Caco-2 (cell line): ENCODE data around the gene ZNF215. TPM values are rescaled to one million over a fixed set of nuclear protein-coding genes. Genes with fewer than 3 reads are reported as not detected.

Experiments used
- BruUV-seq: library from RNA; stranded (reverse); fragments of 400-500 nt; replicated peaks from 2 replicates; lab custom pipeline; 2021; lab: Mats Ljungman, UMichigan
- CTCF ChIA-PET: fragments of 300-600 bp; sonication (Branson Sonifier 250); formaldehyde crosslinking; loops from one replicate; lab custom pipeline; 2022; ENCODE audit warnings: antibody characterized with exemption; lab: Charles Lee
- POLR2A ChIA-PET: fragments of 300-600 bp; sonication (Branson Sonifier 250); formaldehyde crosslinking; loops from one replicate; lab custom pipeline; 2022; ENCODE audit warnings: antibody characterized with exemption; lab: Charles Lee
- DNase-seq, 2 experiments: peaks; one replicate each; pipeline versions ENCODE4 v3.0.0 to v3.0.0-alpha.2; 2020 to 2022
- H3K27me3 ChIP-seq: replicated peaks from 2 replicates; pipeline ENCODE4 v1.6.0; 2011; ENCODE audit warnings: low read length; ENCODE audit not compliant: control insufficient read depth, insufficient read depth
- H3K36me3 ChIP-seq: 2 replicates; pipeline ENCODE4 v1.5.1; 2011; ENCODE audit warnings: low read length; ENCODE audit not compliant: control insufficient read depth, insufficient read depth
- H3K4me1 ChIP-seq: fragments of 250-450 bp; sonication (Bioruptor Pico); 2 replicates; pipeline ENCODE4 v1.5.1; 2020; ENCODE audit warnings: mild to moderate bottlenecking
- H3K4me3 ChIP-seq: 2 replicates; pipeline ENCODE4 v1.5.1; 2011; ENCODE audit warnings: low read depth, mild to moderate bottlenecking, control low read depth, low read length
- H3K9me3 ChIP-seq: fragments of 250-450 bp; sonication (Bioruptor Pico); 2 replicates; pipeline ENCODE4 v1.5.1; 2020; ENCODE audit warnings: mild to moderate bottlenecking, moderate library complexity
- H3K27ac Mint-ChIP-seq: one replicate; pipeline ENCODE4 v1.8.0; 2022; ENCODE audit warnings: mixed read lengths; ENCODE audit not compliant: unreplicated experiment
- H3K27me3 Mint-ChIP-seq: one replicate; pipeline ENCODE4 v1.8.0; 2022; ENCODE audit warnings: mixed read lengths; ENCODE audit not compliant: insufficient read depth, unreplicated experiment
- H3K36me3 Mint-ChIP-seq: one replicate; pipeline ENCODE4 v1.8.0; 2022; ENCODE audit warnings: mild to moderate bottlenecking, mixed read lengths; ENCODE audit not compliant: insufficient read depth, unreplicated experiment
- H3K4me1 Mint-ChIP-seq: one replicate; pipeline ENCODE4 v1.8.0; 2022; ENCODE audit warnings: low read depth, mixed read lengths; ENCODE audit not compliant: unreplicated experiment
- H3K4me3 Mint-ChIP-seq: one replicate; pipeline ENCODE4 v1.8.0; 2022; ENCODE audit warnings: mild to moderate bottlenecking, moderate library complexity, mixed read lengths; ENCODE audit not compliant: unreplicated experiment
- H3K9me3 Mint-ChIP-seq: one replicate; pipeline ENCODE4 v1.8.0; 2022; ENCODE audit warnings: mixed read lengths; ENCODE audit not compliant: unreplicated experiment
- intact Hi-C: fragments of 100-400 bp; cut with micrococcal nuclease; formaldehyde crosslinking; loops from one replicate; pipeline ENCODE4 v1.10.0; 2022; ENCODE audit not compliant: unreplicated experiment
- total RNA-seq: library from RNA; stranded (reverse); gene quantifications from 2 replicates; pipeline ENCODE4 v1.2.3, GENCODE V29; 2022
- TF ChIP-seq, protein P1 (sequence below), 2 experiments: fragments of 200-600 bp in 1 of 2; IDR thresholded peaks; 1 replicate in 1 of 2; 2 replicates in 1 of 2; pipeline versions ENCODE4 v1.5.1 to v1.8.0; 2011 to 2022; ENCODE audit warnings: antibody characterized with exemption in 1 of 2, control low read depth in 1 of 2, inconsistent platforms in 1 of 2, low read depth in 1 of 2, low read length in 1 of 2, mild to moderate bottlenecking in 1 of 2, moderate library complexity in 1 of 2; ENCODE audit not compliant: insufficient read depth in 1 of 2, severe bottlenecking in 1 of 2, unreplicated experiment in 1 of 2

Gene ZNF215
- total RNA-seq, 1 experiment from 2014 or later = not detected

DNA sequence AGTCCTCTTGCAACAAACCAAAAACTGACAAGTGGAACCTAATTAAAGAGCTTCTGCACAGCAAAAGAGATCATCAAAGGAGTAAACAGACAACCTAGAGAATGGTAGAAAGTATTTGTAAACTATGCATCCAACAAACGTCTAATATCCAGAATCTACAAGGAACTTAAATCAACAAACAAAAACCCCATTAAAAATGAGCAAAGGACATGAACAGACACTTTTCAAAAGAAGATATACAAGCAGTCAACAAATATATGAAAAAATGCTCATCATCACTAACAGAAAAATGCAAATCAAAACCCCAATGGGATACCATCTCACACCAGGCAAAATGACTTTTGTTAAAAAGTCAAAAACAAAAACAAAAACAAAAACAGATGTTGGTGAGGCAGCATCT is 60.3 kb downstream of the ZNF215 start:
- Mint-ChIP-seq H3K4me1 (no peaks in the 10 kb centered on the region), H3K27ac (no peak overlapping the region), H3K9me3 (no peaks in the 10 kb centered on the region), H3K4me3 (no peak overlapping the region), H3K27me3 (peaks cover 4% of the 10 kb centered on the region), H3K36me3 (no peaks in the 10 kb centered on the region)
- intact Hi-C loops = no loop called here
- CTCF ChIA-PET = no interaction called here
- H3K9me3 ChIP-seq = no peaks in the 10 kb centered on the region
- H3K36me3 ChIP-seq = no peaks in the 10 kb centered on the region
- H3K4me1 ChIP-seq = no peaks in the 10 kb centered on the region
- H3K4me3 ChIP-seq = no peak overlapping the region
- H3K27me3 ChIP-seq = no peaks in the 10 kb centered on the region
- TF ChIP-seq, protein P1, sequence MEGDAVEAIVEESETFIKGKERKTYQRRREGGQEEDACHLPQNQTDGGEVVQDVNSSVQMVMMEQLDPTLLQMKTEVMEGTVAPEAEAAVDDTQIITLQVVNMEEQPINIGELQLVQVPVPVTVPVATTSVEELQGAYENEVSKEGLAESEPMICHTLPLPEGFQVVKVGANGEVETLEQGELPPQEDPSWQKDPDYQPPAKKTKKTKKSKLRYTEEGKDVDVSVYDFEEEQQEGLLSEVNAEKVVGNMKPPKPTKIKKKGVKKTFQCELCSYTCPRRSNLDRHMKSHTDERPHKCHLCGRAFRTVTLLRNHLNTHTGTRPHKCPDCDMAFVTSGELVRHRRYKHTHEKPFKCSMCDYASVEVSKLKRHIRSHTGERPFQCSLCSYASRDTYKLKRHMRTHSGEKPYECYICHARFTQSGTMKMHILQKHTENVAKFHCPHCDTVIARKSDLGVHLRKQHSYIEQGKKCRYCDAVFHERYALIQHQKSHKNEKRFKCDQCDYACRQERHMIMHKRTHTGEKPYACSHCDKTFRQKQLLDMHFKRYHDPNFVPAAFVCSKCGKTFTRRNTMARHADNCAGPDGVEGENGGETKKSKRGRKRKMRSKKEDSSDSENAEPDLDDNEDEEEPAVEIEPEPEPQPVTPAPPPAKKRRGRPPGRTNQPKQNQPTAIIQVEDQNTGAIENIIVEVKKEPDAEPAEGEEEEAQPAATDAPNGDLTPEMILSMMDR (IDR thresholded peaks at IDR 0.05; ENCODE audit: insufficient read depth in 1 of 2, low read depth in 1 of 2, low read length in 1 of 2, severe bottlenecking in 1 of 2, unreplicated experiment in 1 of 2) = no peak
- POLR2A ChIA-PET = no interaction called here
- no peak for DNase-seq
- no TSS peak for BruUV-seq

DNA sequence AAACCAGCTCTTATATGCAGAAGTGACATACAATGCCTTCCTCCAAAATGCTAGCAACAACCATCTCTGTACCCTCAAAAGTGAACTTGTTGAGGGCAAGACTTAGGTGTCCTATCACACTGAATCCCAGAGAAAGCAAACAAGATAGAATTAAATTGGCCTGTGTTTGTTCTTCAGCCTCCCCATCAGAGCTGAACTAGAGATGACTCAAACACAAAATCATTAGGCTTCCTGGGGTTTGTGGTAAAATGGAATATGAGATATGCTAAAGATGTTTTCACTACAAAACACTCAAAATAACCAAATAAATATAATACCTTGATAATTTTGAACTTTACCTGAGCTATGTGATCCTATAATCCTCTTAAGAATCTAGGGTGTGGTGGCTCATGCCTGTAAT is 62.3 kb downstream of the ZNF215 start:
- Histone ChIP-seq H3K27me3 (no peaks in the 10 kb centered on the region), H3K4me3 (no peak overlapping the region), H3K36me3 (no peaks in the 10 kb centered on the region), H3K4me1 (no peaks in the 10 kb centered on the region), H3K9me3 (no peaks in the 10 kb centered on the region)
- intact Hi-C loops = no loop called here
- BruUV-seq = no TSS peak
- Mint-ChIP-seq H3K27me3 (peaks cover 12% of the 10 kb centered on the region), H3K9me3 (no peaks in the 10 kb centered on the region), H3K4me1 (no peaks in the 10 kb centered on the region), H3K27ac (no peak overlapping the region), H3K4me3 (no peak overlapping the region), H3K36me3 (no peaks in the 10 kb centered on the region)
- ChIA-PET POLR2A (no interaction called here), CTCF (no interaction called here)
- TF ChIP-seq, protein P1 (IDR thresholded peaks at IDR 0.05; ENCODE audit: insufficient read depth in 1 of 2, low read depth in 1 of 2, low read length in 1 of 2, severe bottlenecking in 1 of 2, unreplicated experiment in 1 of 2) = no peak
- no peak for DNase-seq

DNA sequence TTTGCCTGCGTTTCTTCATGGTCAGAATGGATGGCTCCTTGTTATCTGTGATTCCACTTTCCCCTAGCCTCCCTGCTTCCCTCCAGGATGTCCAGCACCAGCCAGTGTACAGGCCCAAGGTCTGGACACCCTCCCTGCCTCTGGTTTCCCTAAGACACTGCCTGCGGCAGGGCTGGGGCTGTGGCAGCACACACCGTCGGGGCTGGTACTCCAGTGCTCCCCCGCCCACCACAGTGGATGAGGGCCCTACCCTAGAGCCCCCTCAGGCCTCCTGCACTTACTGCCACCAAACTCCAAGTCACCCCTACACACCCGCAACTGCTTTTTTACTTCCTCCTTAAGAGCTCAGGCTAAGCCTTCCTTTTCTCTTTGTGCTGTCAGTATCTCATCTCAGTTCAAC is 65.0 kb downstream of the ZNF215 start:
- Mint-ChIP-seq H3K36me3 (no peaks in the 10 kb centered on the region), H3K9me3 (no peaks in the 10 kb centered on the region), H3K27me3 (peaks cover 17% of the 10 kb centered on the region), H3K27ac (no peak overlapping the region), H3K4me1 (no peaks in the 10 kb centered on the region), H3K4me3 (no peak overlapping the region)
- TF ChIP-seq, protein P1 (IDR thresholded peaks at IDR 0.05; ENCODE audit: insufficient read depth in 1 of 2, low read depth in 1 of 2, low read length in 1 of 2, severe bottlenecking in 1 of 2, unreplicated experiment in 1 of 2) = no peak
- no peaks in the 10 kb centered on the region for H3K4me1 ChIP-seq
- CTCF ChIA-PET = no interaction called here
- no peaks in the 10 kb centered on the region for H3K27me3 ChIP-seq
- no peak for DNase-seq
- no peaks in the 10 kb centered on the region for H3K9me3 ChIP-seq
- intact Hi-C loops = no loop called here
- H3K36me3 ChIP-seq = no peaks in the 10 kb centered on the region
- POLR2A ChIA-PET = no interaction called here
- no peak overlapping the region for H3K4me3 ChIP-seq
- no TSS peak for BruUV-seq
